IMR-90 (cell line): ENCODE data around the gene TBC1D17. TPM values are rescaled to one million over a fixed set of nuclear protein-coding genes. Genes with fewer than 3 reads are reported as not detected.
A peak's percentile ranks its signal among the peaks of the same experiment; 100 is the strongest.

Source experiments
- ATAC-seq: fragments of 200-7000 bp; cut with Tn5 transposase; 2 replicates; pipeline ENCODE4 v1.9.1; 2020; ENCODE audit warnings: low read depth, mild to moderate bottlenecking, moderate library complexity
- BruUV-seq: library from RNA; stranded (reverse); fragments of 400-500 nt; replicated peaks from 2 replicates; lab custom pipeline; 2021; lab: Mats Ljungman, UMichigan
- CTCF ChIA-PET: fragments of 300-600 bp; formaldehyde crosslinking; extraction: SDS; loops from one replicate; lab custom pipeline; 2021; ENCODE audit warnings: antibody characterized with exemption; lab: Yijun Ruan, JAX
- POLR2A ChIA-PET: fragments of 300-600 bp; sonication (Branson Sonifier 250); formaldehyde crosslinking; loops from one replicate; lab custom pipeline; 2022; ENCODE audit warnings: antibody characterized with exemption; ENCODE audit not compliant: unreplicated experiment; lab: Charles Lee
- DNase-seq: peaks from one replicate; pipeline ENCODE4 v3.0.0; 2013
- H2AFZ ChIP-seq: replicated peaks from 2 replicates; pipeline ENCODE3; 2013; ENCODE audit warnings: low read length, mild to moderate bottlenecking; ENCODE audit not compliant: poor library complexity
- H2AK5ac ChIP-seq: 2 replicates; pipeline ENCODE4 v1.6.1; 2013; ENCODE audit warnings: low read depth, low read length, inconsistent platforms
- H2AK9ac ChIP-seq: replicated peaks from 2 replicates; pipeline ENCODE3; 2013; ENCODE audit warnings: mild to moderate bottlenecking, low read depth, low read length, moderate library complexity; ENCODE audit not compliant: poor library complexity
- H2BK120ac ChIP-seq: 2 replicates; pipeline ENCODE4 v1.6.1; 2013; ENCODE audit warnings: low read depth, low read length, inconsistent platforms
- H2BK15ac ChIP-seq: 3 replicates; pipeline ENCODE4 v1.6.1; 2013; ENCODE audit warnings: low read depth, low read length, inconsistent platforms
- H2BK20ac ChIP-seq: 2 replicates; pipeline ENCODE4 v1.6.1; 2013; ENCODE audit warnings: low read depth, mild to moderate bottlenecking, inconsistent platforms, low read length, moderate library complexity
- H2BK5ac ChIP-seq: 2 replicates; pipeline ENCODE4 v1.6.1; 2013; ENCODE audit warnings: mild to moderate bottlenecking, low read depth, low read length, inconsistent platforms; ENCODE audit not compliant: poor library complexity, severe bottlenecking
- H3K14ac ChIP-seq: replicated peaks from 2 replicates; pipeline ENCODE4 v1.6.1; 2013; ENCODE audit warnings: low read depth, low read length, inconsistent platforms
- H3K18ac ChIP-seq: 2 replicates; pipeline ENCODE4 v1.6.1; 2013; ENCODE audit warnings: low read depth, low read length, control low read depth
- H3K23ac ChIP-seq: 2 replicates; pipeline ENCODE4 v1.6.1; 2013; ENCODE audit warnings: low read depth, low read length, inconsistent platforms
- H3K27ac ChIP-seq: 2 replicates; pipeline ENCODE4 v1.5.1; 2013; ENCODE audit warnings: mild to moderate bottlenecking, control low read depth, low read length; ENCODE audit not compliant: insufficient read depth
- H3K27me3 ChIP-seq: 2 replicates; pipeline ENCODE4 v1.6.1; 2013; ENCODE audit warnings: low read length; ENCODE audit not compliant: control insufficient read depth, insufficient read depth
- H3K36me3 ChIP-seq: 2 replicates; pipeline ENCODE4 v1.6.1; 2013; ENCODE audit warnings: low read length, mixed read lengths; ENCODE audit not compliant: control insufficient read depth, insufficient read depth
- H3K4ac ChIP-seq: 2 replicates; pipeline ENCODE4 v1.6.1; 2013; ENCODE audit warnings: low read depth, low read length, inconsistent platforms
- H3K4me1 ChIP-seq: 2 replicates; pipeline ENCODE4 v1.6.1; 2013; ENCODE audit warnings: low read length, mixed read lengths; ENCODE audit not compliant: control insufficient read depth, insufficient read depth
- H3K4me2 ChIP-seq: 2 replicates; pipeline ENCODE4 v1.6.1; 2013; ENCODE audit warnings: low read depth, mild to moderate bottlenecking, control low read depth, low read length, moderate library complexity
- H3K4me3 ChIP-seq: 2 replicates; pipeline ENCODE4 v1.5.1; 2013; ENCODE audit warnings: low read depth, mild to moderate bottlenecking, control low read depth, low read length, moderate library complexity; ENCODE audit not compliant: insufficient read depth
- H3K56ac ChIP-seq: 2 replicates; pipeline ENCODE4 v1.6.1; 2013; ENCODE audit warnings: low read length, inconsistent platforms; ENCODE audit not compliant: insufficient read depth; ENCODE audit errors: extremely low read depth
- H3K79me1 ChIP-seq, 2 experiments: 2 replicates each; pipeline ENCODE4 v1.6.1; 2013; ENCODE audit warnings: low read length in 2 of 2, inconsistent platforms in 1 of 2, low read depth in 1 of 2
- H3K9ac ChIP-seq: 2 replicates; pipeline ENCODE4 v1.6.1; 2013; ENCODE audit warnings: low read depth, low read length, control low read depth
- H3K9me1 ChIP-seq: 2 replicates; pipeline ENCODE4 v1.6.1; 2013; ENCODE audit warnings: low read length, inconsistent platforms; ENCODE audit not compliant: insufficient read depth
- H3K9me3 ChIP-seq: 2 replicates; pipeline ENCODE4 v1.6.1; 2013; ENCODE audit warnings: low read length; ENCODE audit not compliant: control insufficient read depth, insufficient read depth
- H4K20me1 ChIP-seq: 2 replicates; pipeline ENCODE4 v1.6.1; 2013; ENCODE audit warnings: low read length, inconsistent platforms; ENCODE audit not compliant: insufficient read depth
- H4K5ac ChIP-seq: 2 replicates; pipeline ENCODE4 v1.6.1; 2013; ENCODE audit warnings: mild to moderate bottlenecking, low read depth, low read length, control low read depth
- H4K8ac ChIP-seq, 2 experiments: 2 replicates each; pipeline ENCODE4 v1.6.1; 2013; ENCODE audit warnings: low read depth in 2 of 2, low read length in 2 of 2, control low read depth in 1 of 2, inconsistent platforms in 1 of 2
- H4K91ac ChIP-seq: 2 replicates; pipeline ENCODE4 v1.6.1; 2013; ENCODE audit warnings: low read depth, low read length, inconsistent platforms; ENCODE audit not compliant: insufficient read depth
- BHLHE40 ChIP-seq: fragments of 150-350 bp; IDR thresholded peaks from 2 replicates; pipeline ENCODE4 v1.6.1; 2016; ENCODE audit warnings: mild to moderate bottlenecking, low read depth, low read length
- CHD1 ChIP-seq: IDR thresholded peaks from 2 replicates; pipeline ENCODE4 v1.6.1; 2012; ENCODE audit warnings: low read depth, low read length, improper control_type of control experiment
- CTCF ChIP-seq: conservative IDR thresholded peaks from 2 replicates; pipeline ENCODE4 v1.5.1; 2012; ENCODE audit warnings: mild to moderate bottlenecking, low read depth, low read length, improper control_type of control experiment
- ELK1 ChIP-seq: fragments of 150-350 bp; IDR thresholded peaks from 2 replicates; pipeline ENCODE4 v1.6.1; 2016; ENCODE audit warnings: low read depth, mild to moderate bottlenecking, low read length, moderate library complexity, borderline replicate concordance
- MAFK ChIP-seq: IDR thresholded peaks from 2 replicates; pipeline ENCODE4 v1.6.1; 2012; ENCODE audit warnings: low read depth, low read length, improper control_type of control experiment
- MAZ ChIP-seq: IDR thresholded peaks from 2 replicates; pipeline ENCODE4 v1.6.1; 2012; ENCODE audit warnings: low read depth, mild to moderate bottlenecking, low read length, improper control_type of control experiment, moderate library complexity, borderline replicate concordance
- MXI1 ChIP-seq: IDR thresholded peaks from 2 replicates; pipeline ENCODE4 v1.6.1; 2012; ENCODE audit warnings: low read depth, mild to moderate bottlenecking, low read length, moderate library complexity, borderline replicate concordance
- NFE2L2 ChIP-seq: fragments of 150-350 bp; IDR thresholded peaks from 2 replicates; pipeline ENCODE4 v1.6.1; 2016; ENCODE audit warnings: low read depth, mild to moderate bottlenecking, low read length
- POLR2A ChIP-seq: IDR thresholded peaks from 2 replicates; pipeline ENCODE4 v1.6.1; 2012; ENCODE audit warnings: mild to moderate bottlenecking, low read depth, low read length
- RAD21 ChIP-seq: IDR thresholded peaks from 2 replicates; pipeline ENCODE4 v1.6.1; 2012; ENCODE audit warnings: low read length, improper control_type of control experiment
- RCOR1 ChIP-seq: IDR thresholded peaks from 2 replicates; pipeline ENCODE4 v1.6.1; 2012; ENCODE audit warnings: mild to moderate bottlenecking, low read length, improper control_type of control experiment; ENCODE audit not compliant: insufficient replicate concordance
- RFX5 ChIP-seq: IDR thresholded peaks from 2 replicates; pipeline ENCODE4 v1.8.0; 2012; ENCODE audit warnings: low read depth, mild to moderate bottlenecking, low read length, moderate library complexity
- SMC3 ChIP-seq: fragments of 150-350 bp; IDR thresholded peaks from 2 replicates; pipeline ENCODE4 v1.6.1; 2016; ENCODE audit warnings: low read depth, mild to moderate bottlenecking, antibody characterized with exemption, low read length, moderate library complexity
- USF2 ChIP-seq: fragments of 150-350 bp; IDR thresholded peaks from 2 replicates; pipeline ENCODE4 v1.6.1; 2017; ENCODE audit warnings: mild to moderate bottlenecking, antibody characterized with exemption, low read length, low read depth
- WGBS, 2 experiments: methylation state at CpG; one replicate each; pipeline versions ENCODE4 v1.1.5 to v1.1.7; 2013; ENCODE audit warnings: missing lambda C conversion rate in 2 of 2; ENCODE audit not compliant: insufficient read length in 1 of 2; ENCODE audit errors: extremely low coverage in 2 of 2; 5-methylcytosine and 5-hydroxymethylcytosine counted together
- dilution Hi-C: fragments of 300-500 bp; cut with HindIII; formaldehyde crosslinking; loops from one replicate; pipeline ENCODE4 v1.14.3; 2018; ENCODE audit warnings: low sequenced_read_pairs; ENCODE audit not compliant: unreplicated experiment
- in situ Hi-C: fragments of 300-500 bp; cut with MboI; formaldehyde crosslinking; loops from 3 replicates; pipeline ENCODE4 v1.14.3; 2019; ENCODE audit warnings: low sequenced_read_pairs, inconsistent platforms, mixed read lengths
- intact Hi-C: fragments of 100-400 bp; cut with micrococcal nuclease; formaldehyde crosslinking; loops from 2 replicates; pipeline ENCODE4 v1.10.0; 2022
- polyA plus RNA-seq, 3 experiments: library from polyadenylated mRNA; depleted of rRNA; stranded (reverse); fragments of >200 nt; gene quantifications; 2 replicates each; pipeline ENCODE4 v1.2.3, GENCODE V29; 2012; ENCODE audit warnings: low replicate concordance in 1 of 3
- total RNA-seq: library from RNA; depleted of rRNA; stranded (reverse); fragments of >200 nt; gene quantifications from 2 replicates; pipeline ENCODE4 v1.2.3, GENCODE V29; 2012

TBC1D17 gene
- total and polyA plus RNA-seq, 2 of the 4 experiments (the other 2 are of a cell fraction) = 1.1 to 27.8 TPM

GRCh38 chr19:49848938-49849337, 28.6 kb upstream of the TBC1D17 start:
- DNase-seq (no peak), ATAC-seq (no peak)
- POLR2A ChIA-PET = no interaction called here
- no CpG with 5 or more reads among the region's 3 CpGs for WGBS, 2 experiments
- no peak overlapping the region for H4K8ac ChIP-seq
- no peak overlapping the region for H3K4me3 ChIP-seq
- CTCF ChIA-PET = interaction anchor here (0.6 to 0.9 kb wide), 2 partner anchors 10 to 375 kb away, joined by 3 read pairs; no protein-coding TSS in a partner anchor
- peak overlapping the region; percentile 57 for H2BK5ac ChIP-seq
- 0 out of 2 replicates have a peak, but pooled peaks cover 3% of the 10 kb centered on the region for H3K36me3 ChIP-seq
- H3K79me1 ChIP-seq = peaks cover 27 to 70% of the 10 kb centered on the region in 2 experiments
- H4K20me1 ChIP-seq = peaks cover 32% of the 10 kb centered on the region
- H4K5ac ChIP-seq = no peak overlapping the region
- no peak overlapping the region for H3K14ac ChIP-seq
- H3K23ac ChIP-seq = no peak overlapping the region
- H4K91ac ChIP-seq = no peak overlapping the region
- TF ChIP-seq ELK1 = no peak
- no peak for TF ChIP-seq MAZ
- TF ChIP-seq RFX5 = no peak
- TF ChIP-seq NFE2L2 = no peak
- no peak for TF ChIP-seq USF2
- TF ChIP-seq POLR2A = no peak
- no peak for TF ChIP-seq RCOR1
- no peak for TF ChIP-seq MAFK
- no peak for TF ChIP-seq RAD21
- TF ChIP-seq SMC3 = no peak
- no peak for TF ChIP-seq CHD1
- no peak for TF ChIP-seq CTCF
- TF ChIP-seq BHLHE40 = no peak
- no peak for TF ChIP-seq MXI1
- H2BK120ac ChIP-seq = 0 out of 2 replicates have a peak overlapping the region, but pooled peaks have one; percentile 0
- no peak overlapping the region for H2BK15ac ChIP-seq
- peak overlapping the region; percentile 23; the same call in 1 of the 2 replicates for H2AK5ac ChIP-seq
- H3K56ac ChIP-seq = no peak overlapping the region; the same call in 1 of the 2 replicates
- no TSS peak for BruUV-seq
- in situ Hi-C loops = no loop called here
- no peak overlapping the region for H3K9ac ChIP-seq
- H2AFZ ChIP-seq = no peak overlapping the region
- dilution Hi-C loops = no loop called here
- H3K18ac ChIP-seq = no peak overlapping the region
- no peak overlapping the region for H2AK9ac ChIP-seq
- no peak overlapping the region for H3K4me2 ChIP-seq
- no peaks in the 10 kb centered on the region for H3K27me3 ChIP-seq
- H3K4me1 ChIP-seq = peaks cover 16% of the 10 kb centered on the region
- no peak overlapping the region for H3K4ac ChIP-seq
- H3K27ac ChIP-seq = no peak overlapping the region
- H3K9me1 ChIP-seq = peaks cover 20% of the 10 kb centered on the region
- no peaks in the 10 kb centered on the region for H3K9me3 ChIP-seq
- intact Hi-C loops = loop anchor here (2.0 kb wide), 1 partner anchor 30 kb away; the partner anchor contains the start of gene MED25
- H2BK20ac ChIP-seq = no peak overlapping the region
